Fibroblast of mammary gland (primary cell): ENCODE measurements around the gene YKT6.

Source experiments
- DNase-seq: peaks from one replicate; pipeline ENCODE4 v3.0.0-alpha.2; 2010; ENCODE audit warnings: low read depth
- H3K4me3 ChIP-seq: 2 replicates; pipeline ENCODE4 v1.5.1; 2011; ENCODE audit warnings: low read depth, mild to moderate bottlenecking, low read length, moderate library complexity; ENCODE audit not compliant: control insufficient read depth
- CTCF ChIP-seq: conservative IDR thresholded peaks from 2 replicates; pipeline ENCODE4 v1.5.1; 2011; ENCODE audit warnings: low read depth, low read length, inconsistent platforms; ENCODE audit not compliant: control insufficient read depth, insufficient read depth

The YKT6 gene

GRCh38 chr7:44237696-44238095 is 36.9 kb downstream of the YKT6 start:
- no peak for TF ChIP-seq CTCF
- no peak for DNase-seq
- no peak overlapping the region for H3K4me3 ChIP-seq

GRCh38 chr7:44238116-44238695 is 37.4 kb downstream of the YKT6 start:
- no peak for DNase-seq
- H3K4me3 ChIP-seq: no peak overlapping the region
- no peak for TF ChIP-seq CTCF

- no peak overlapping the region for H3K4me3 ChIP-seq
- TF ChIP-seq CTCF: no peak
- DNase-seq: no peak
Observed at GRCh38 chr7:44239361-44239760, 38.6 kb downstream of the YKT6 start.

- H3K4me3 ChIP-seq: no peak overlapping the region
- no peak for TF ChIP-seq CTCF
- no peak for DNase-seq
Observed at GRCh38 chr7:44240376-44240775, 39.6 kb downstream of the YKT6 start.

GRCh38 chr7:44240983-44241510 is 40.3 kb downstream of the YKT6 start:
- TF ChIP-seq CTCF: peak; percentile 87
- peak overlapping the region; percentile 5 for H3K4me3 ChIP-seq
- peak; percentile 82 for DNase-seq

DNA sequence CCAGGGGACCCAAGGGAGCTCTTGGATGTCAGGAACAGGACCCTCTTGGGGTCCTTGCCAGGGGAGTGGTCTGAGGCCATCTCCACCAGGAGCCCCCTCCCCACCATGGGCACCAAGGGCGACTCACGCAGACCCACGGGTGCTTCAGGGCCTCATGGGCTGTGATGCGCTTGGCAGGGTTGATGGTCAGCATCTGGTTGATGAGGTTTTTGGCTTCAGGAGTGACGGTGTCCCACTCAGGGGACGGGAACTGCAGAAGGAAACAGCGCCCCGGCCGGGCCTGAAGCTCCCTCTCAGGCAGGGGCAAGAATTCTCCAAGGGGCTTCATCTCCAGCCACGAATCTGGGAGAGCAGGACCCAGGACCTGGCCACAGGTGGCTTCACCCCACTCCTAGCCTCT is 41.3 kb downstream of the YKT6 start:
- H3K4me3 ChIP-seq: no peak overlapping the region
- TF ChIP-seq CTCF: no peak
- DNase-seq: no peak

- peak; percentile 44 for TF ChIP-seq CTCF
- no peak overlapping the region for H3K4me3 ChIP-seq
- no peak for DNase-seq
Observed at GRCh38 chr7:44244282-44244681, 43.5 kb downstream of the YKT6 start.
